MCF 10A (cell line): Measurements from ENCODE around the gene POFUT2. TPM values are rescaled to one million over a fixed set of nuclear protein-coding genes. Genes with fewer than 3 reads are reported as not detected.

Experiments
- BruUV-seq: library from RNA; stranded (reverse); fragments of 400-500 nt; replicated peaks from 2 replicates; lab custom pipeline; 2021; lab: Mats Ljungman, UMichigan
- CTCF ChIA-PET: fragments of 300-600 bp; sonication (Branson Sonifier 250); formaldehyde crosslinking; extraction: SDS; loops from one replicate; lab custom pipeline; 2021; ENCODE audit warnings: antibody characterized with exemption, inconsistent platforms; lab: Yijun Ruan, JAX
- POLR2A ChIA-PET: fragments of 300-600, 350-650 bp; sonication (Branson Sonifier 250); formaldehyde crosslinking; extraction: SDS; loops from one replicate; lab custom pipeline; 2020; ENCODE audit warnings: antibody characterized with exemption, inconsistent platforms; lab: Yijun Ruan, JAX
- DNase-seq: peaks from one replicate; pipeline ENCODE4 v3.0.0-alpha.2; 2018; ENCODE audit not compliant: unreplicated experiment
- H3K27ac Mint-ChIP-seq: one replicate; pipeline ENCODE4 v1.8.0; 2022; ENCODE audit warnings: mild to moderate bottlenecking, low read depth, mixed read lengths; ENCODE audit not compliant: unreplicated experiment
- H3K27me3 Mint-ChIP-seq: one replicate; pipeline ENCODE4 v1.8.0; 2022; ENCODE audit warnings: mixed read lengths; ENCODE audit not compliant: insufficient read depth, unreplicated experiment
- H3K36me3 Mint-ChIP-seq: one replicate; pipeline ENCODE4 v1.8.0; 2022; ENCODE audit warnings: mild to moderate bottlenecking, moderate library complexity, mixed read lengths; ENCODE audit not compliant: insufficient read depth, unreplicated experiment
- H3K4me1 Mint-ChIP-seq: one replicate; pipeline ENCODE4 v1.8.0; 2022; ENCODE audit warnings: mixed read lengths; ENCODE audit not compliant: insufficient read depth, unreplicated experiment
- H3K4me3 Mint-ChIP-seq: one replicate; pipeline ENCODE4 v1.8.0; 2022; ENCODE audit warnings: mild to moderate bottlenecking, moderate library complexity, mixed read lengths; ENCODE audit not compliant: unreplicated experiment
- H3K9me3 Mint-ChIP-seq: one replicate; pipeline ENCODE4 v1.8.0; 2022; ENCODE audit warnings: mixed read lengths; ENCODE audit not compliant: unreplicated experiment
- CTCF ChIP-seq: fragments of 200-600 bp; IDR thresholded peaks from one replicate; pipeline ENCODE4 v1.8.0; 2022; ENCODE audit warnings: antibody characterized with exemption, mild to moderate bottlenecking; ENCODE audit not compliant: unreplicated experiment
- intact Hi-C: fragments of 100-400 bp; cut with micrococcal nuclease; formaldehyde crosslinking; loops from 2 replicates; pipeline ENCODE4 v1.14.1; 2022
- total RNA-seq: library from RNA; stranded (reverse); gene quantifications from 2 replicates; pipeline ENCODE4 v1.2.3, GENCODE V29; 2022

Gene POFUT2
- total RNA-seq, 1 experiment from 2014 or later: 25.2 TPM

GRCh38 chr21:45243603-45244002 lies 44.1 kb downstream of the POFUT2 start:
- TF ChIP-seq CTCF: no peak
- Mint-ChIP-seq H3K27ac (no peak overlapping the region), H3K4me3 (no peak overlapping the region), H3K4me1 (no peaks in the 10 kb centered on the region), H3K9me3 (peaks cover 16% of the 10 kb centered on the region), H3K36me3 (no peaks in the 10 kb centered on the region), H3K27me3 (peaks cover 17% of the 10 kb centered on the region)
- no peak for DNase-seq
- ChIA-PET CTCF (no interaction called here), POLR2A (no interaction called here)
- no TSS peak for BruUV-seq
- intact Hi-C loops: no loop called here

DNA sequence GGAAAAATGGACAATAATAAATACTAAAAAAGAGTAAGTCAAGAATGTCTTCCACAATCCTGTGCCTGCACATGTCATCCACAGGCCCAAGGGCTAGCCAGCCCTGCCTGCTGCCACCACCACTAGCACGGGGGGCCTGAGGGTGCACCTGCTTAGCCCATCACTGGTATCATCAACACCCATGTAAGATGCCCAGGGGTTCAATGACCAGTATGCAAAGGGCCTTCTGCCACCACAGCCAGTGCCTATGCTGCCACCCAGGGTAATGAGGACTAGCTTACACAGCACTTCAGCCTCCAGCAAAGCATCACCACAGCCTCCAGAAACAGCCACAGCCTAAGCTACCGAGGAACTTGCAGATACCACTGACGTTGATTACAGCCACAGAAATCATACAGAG lies 46.3 kb downstream of the POFUT2 start:
- Mint-ChIP-seq H3K9me3 (peaks cover 16% of the 10 kb centered on the region), H3K36me3 (no peaks in the 10 kb centered on the region), H3K4me3 (no peak overlapping the region), H3K27me3 (peaks cover 15% of the 10 kb centered on the region), H3K4me1 (no peaks in the 10 kb centered on the region), H3K27ac (no peak overlapping the region)
- intact Hi-C loops: no loop called here
- DNase-seq: no peak
- CTCF ChIA-PET: no interaction called here
- no TSS peak for BruUV-seq
- TF ChIP-seq CTCF: no peak
- POLR2A ChIA-PET: interaction anchor here (1.9 kb wide), 1 partner anchor 14 kb away, joined by 5 read pairs; no protein-coding TSS in a partner anchor

GRCh38 chr21:45237401-45237800 lies 50.3 kb downstream of the POFUT2 start:
- Mint-ChIP-seq H3K9me3 (no peaks in the 10 kb centered on the region), H3K36me3 (no peaks in the 10 kb centered on the region), H3K27ac (no peak overlapping the region), H3K27me3 (peaks cover 28% of the 10 kb centered on the region), H3K4me1 (no peaks in the 10 kb centered on the region), H3K4me3 (no peak overlapping the region)
- POLR2A ChIA-PET: no interaction called here
- CTCF ChIA-PET: no interaction called here
- no peak for DNase-seq
- intact Hi-C loops: no loop called here
- no TSS peak for BruUV-seq
- no peak for TF ChIP-seq CTCF

DNA sequence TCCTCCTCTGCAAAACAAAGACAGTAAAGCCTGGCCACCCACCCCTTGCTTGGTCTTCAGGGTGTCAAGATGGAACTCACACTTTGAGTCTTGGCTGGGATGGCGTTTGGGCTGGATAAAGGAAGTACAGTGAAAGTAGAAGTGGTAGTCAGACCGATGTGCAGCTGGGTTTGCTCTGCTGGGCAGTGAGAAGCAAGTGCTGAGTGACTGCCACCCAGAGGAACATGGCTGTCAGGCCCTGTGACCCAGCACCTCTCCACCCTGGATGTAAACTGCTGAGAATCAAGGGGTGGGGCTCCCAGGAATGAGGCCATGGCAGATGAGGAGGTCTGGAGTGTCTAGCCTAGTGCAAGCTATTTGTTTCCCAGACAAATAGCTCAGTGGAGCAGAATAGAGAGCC lies 51.2 kb downstream of the POFUT2 start:
- DNase-seq: peak; percentile 9
- Mint-ChIP-seq H3K4me1 (no peaks in the 10 kb centered on the region), H3K27ac (no peak overlapping the region), H3K9me3 (no peaks in the 10 kb centered on the region), H3K27me3 (peaks cover 37% of the 10 kb centered on the region), H3K4me3 (no peak overlapping the region), H3K36me3 (no peaks in the 10 kb centered on the region)
- TF ChIP-seq CTCF: no peak
- ChIA-PET CTCF (interaction anchor here (0.9 kb wide), 1 partner anchor 21 kb away, joined by 3 read pairs; no protein-coding TSS in a partner anchor), POLR2A (no interaction called here)
- BruUV-seq: no TSS peak
- intact Hi-C loops: no loop called here
